Brain microvascular endothelial cell (primary cell): ENCODE results near the gene CDV3.
A peak's percentile ranks its signal among the peaks of the same experiment; 100 is the strongest.

Source experiments
- DNase-seq: peaks from one replicate; pipeline ENCODE4 v3.0.0-alpha.2; 2020
- H3K27ac ChIP-seq: fragments of 250-450 bp; sonication (Bioruptor Pico); 2 replicates; pipeline ENCODE4 v1.5.1; 2020; ENCODE audit warnings: mild to moderate bottlenecking, moderate library complexity
- H3K27me3 ChIP-seq: fragments of 250-450 bp; sonication (Bioruptor Pico); replicated peaks from 2 replicates; pipeline ENCODE4 v1.5.1; 2020; ENCODE audit warnings: mild to moderate bottlenecking
- H3K36me3 ChIP-seq: fragments of 250-450 bp; sonication (Bioruptor Pico); replicated peaks from 2 replicates; pipeline ENCODE4 v1.5.1; 2020; ENCODE audit warnings: mild to moderate bottlenecking
- H3K4me3 ChIP-seq: 2 replicates; pipeline ENCODE4 v1.5.1; 2011; ENCODE audit warnings: low read depth, mild to moderate bottlenecking, control low read depth, low read length, moderate library complexity
- CTCF ChIP-seq: IDR thresholded peaks from 2 replicates; pipeline ENCODE4 v1.5.1; 2011; ENCODE audit warnings: low read depth, mild to moderate bottlenecking, moderate library complexity, low read length, control low read depth, inconsistent platforms; ENCODE audit errors: missing control alignments
- in situ Hi-C: cut with HindIII; loops from 2 replicates; pipeline ENCODE4 v1.10.0; 2017; ENCODE audit warnings: low sequenced_read_pairs, low pct_ligation_motif_present

CDV3 gene

GRCh38 chr3:133563186-133563591, 10.3 kb upstream of the CDV3 start:
- no peaks in the 10 kb centered on the region for H3K27me3 ChIP-seq
- no peak for DNase-seq
- in situ Hi-C loops = no loop called here
- no peaks in the 10 kb centered on the region for H3K36me3 ChIP-seq
- no peak for TF ChIP-seq CTCF
- H3K4me3 ChIP-seq = no peak overlapping the region
- no peak overlapping the region for H3K27ac ChIP-seq

GRCh38 chr3:133563816-133564215, 9.7 kb upstream of the CDV3 start:
- Histone ChIP-seq H3K27ac (no peak overlapping the region), H3K36me3 (no peaks in the 10 kb centered on the region), H3K4me3 (no peak overlapping the region), H3K27me3 (no peaks in the 10 kb centered on the region)
- no peak for DNase-seq
- TF ChIP-seq CTCF = no peak
- in situ Hi-C loops = no loop called here

GRCh38 chr3:133568294-133569014, 5.0 kb upstream of the CDV3 start:
- Histone ChIP-seq H3K36me3 (no peaks in the 10 kb centered on the region), H3K27ac (peak overlapping the region; percentile 65), H3K27me3 (no peaks in the 10 kb centered on the region), H3K4me3 (no peak overlapping the region)
- TF ChIP-seq CTCF = no peak
- in situ Hi-C loops = no loop called here
- peak; percentile 84 for DNase-seq

- no peak for TF ChIP-seq CTCF
- H3K27ac ChIP-seq = peak overlapping the region; percentile 65
- in situ Hi-C loops = no loop called here
- H3K27me3 ChIP-seq = no peaks in the 10 kb centered on the region
- no peak overlapping the region for H3K4me3 ChIP-seq
- H3K36me3 ChIP-seq = peaks cover 7% of the 10 kb centered on the region
- DNase-seq = peak; percentile 65
These were observed 3.1 kb upstream of the CDV3 start for GRCh38 chr3:133570139-133570936.

GRCh38 chr3:133570937-133571320, 2.6 kb upstream of the CDV3 start:
- in situ Hi-C loops = no loop called here
- H3K4me3 ChIP-seq = no peak overlapping the region
- peak overlapping the region; percentile 65 for H3K27ac ChIP-seq
- no peak for TF ChIP-seq CTCF
- H3K27me3 ChIP-seq = no peaks in the 10 kb centered on the region
- peaks cover 11% of the 10 kb centered on the region for H3K36me3 ChIP-seq
- peak; percentile 58 for DNase-seq
